SK-N-SH (cell line): ENCODE measurements around the gene SUSD3.

Experiments
- CTCF ChIP-seq: fragments of 200-600 bp; sonication (generic); IDR thresholded peaks from 2 replicates; pipeline ENCODE4 v1.6.1; 2017; ENCODE audit warnings: antibody characterized with exemption, mild to moderate bottlenecking, moderate library complexity
- GABPA ChIP-seq: IDR thresholded peaks from 2 replicates; pipeline ENCODE4 v1.4.0; 2012; ENCODE audit warnings: low read depth, mild to moderate bottlenecking
- IRF3 ChIP-seq: fragments of 150-350 bp; IDR thresholded peaks from 2 replicates; pipeline ENCODE4 v1.6.1; 2016; ENCODE audit warnings: mild to moderate bottlenecking, low read depth, low read length
- MXI1 ChIP-seq: IDR thresholded peaks from 2 replicates; pipeline ENCODE4 v1.6.1; 2012; ENCODE audit warnings: mild to moderate bottlenecking, low read depth, low read length, improper control_type of control experiment
- POLR2AphosphoS5 ChIP-seq: IDR thresholded peaks from 2 replicates; pipeline ENCODE4 v1.6.1; 2012; ENCODE audit warnings: low read depth, low read length
- RAD21 ChIP-seq: IDR thresholded peaks from 2 replicates; pipeline ENCODE4 v1.6.1; 2012; ENCODE audit warnings: mild to moderate bottlenecking, low read length
- RCOR1 ChIP-seq: fragments of 150-350 bp; IDR thresholded peaks from 2 replicates; pipeline ENCODE4 v1.6.1; 2017; ENCODE audit warnings: antibody characterized with exemption, low read length
- RFX5 ChIP-seq: IDR thresholded peaks from 2 replicates; pipeline ENCODE4 v1.6.1; 2012; ENCODE audit warnings: mild to moderate bottlenecking, improper control_type of control experiment, low read length
- SIN3A ChIP-seq: IDR thresholded peaks from 2 replicates; pipeline ENCODE4 v1.6.1; 2012; ENCODE audit warnings: low read depth, mild to moderate bottlenecking, low read length, moderate library complexity, borderline replicate concordance
- USF1 ChIP-seq: IDR thresholded peaks from 2 replicates; pipeline ENCODE4 v1.4.0; 2012; ENCODE audit warnings: low read depth, borderline replicate concordance
- USF2 ChIP-seq: fragments of 150-350 bp; IDR thresholded peaks from 2 replicates; pipeline ENCODE4 v1.6.1; 2017; ENCODE audit warnings: antibody characterized with exemption, low read length, low read depth, borderline replicate concordance
- YY1 ChIP-seq: IDR thresholded peaks from 2 replicates; pipeline ENCODE4 v1.4.0; 2012; ENCODE audit warnings: low read depth, mild to moderate bottlenecking

- no peak for TF ChIP-seq CTCF
- no peak for TF ChIP-seq IRF3
- no peak for TF ChIP-seq RCOR1
- no peak for TF ChIP-seq POLR2AphosphoS5
- no peak for TF ChIP-seq USF1
- TF ChIP-seq YY1, result no peak
- no peak for TF ChIP-seq SIN3A
- TF ChIP-seq RAD21, result no peak
- TF ChIP-seq GABPA, result no peak
- no peak for TF ChIP-seq MXI1
- no peak for TF ChIP-seq USF2
- TF ChIP-seq RFX5, result no peak
Measured at GRCh38 chr9:93050231-93050630, 8.3 kb upstream of the SUSD3 start.
